Measurements from ENCODE around the gene RBM15B.

Gene RBM15B

GRCh38 chr3:51382947-51383578, 8.0 kb upstream of the RBM15B start:
- TF ChIP-seq POLR2AphosphoS5 (IDR thresholded peaks at IDR 0.05; ENCODE audit: low read depth, low read length) = no peak
- no peak for TF ChIP-seq REST (IDR thresholded peaks at IDR 0.05; ENCODE audit: insufficient read depth in 1 of 2, low read depth in 2 of 2, low read length in 2 of 2)
- no peak for TF ChIP-seq FOXP2 (optimal IDR thresholded peaks at IDR 0.05; ENCODE audit: borderline replicate concordance, extremely low read depth, extremely low read length, insufficient read depth)
- no peak for TF ChIP-seq SIN3A (IDR thresholded peaks at IDR 0.05; ENCODE audit: borderline replicate concordance, insufficient read depth, low read length)
- TF ChIP-seq TAF1 (IDR thresholded peaks at IDR 0.05; ENCODE audit: borderline replicate concordance, insufficient read depth, low read length) = no peak

- TF ChIP-seq TAF1 (IDR thresholded peaks at IDR 0.05; ENCODE audit: borderline replicate concordance, insufficient read depth, low read length) = no peak
- TF ChIP-seq POLR2AphosphoS5 (IDR thresholded peaks at IDR 0.05; ENCODE audit: low read depth, low read length) = no peak
- TF ChIP-seq REST (IDR thresholded peaks at IDR 0.05; ENCODE audit: insufficient read depth in 1 of 2, low read depth in 2 of 2, low read length in 2 of 2) = no peak
- TF ChIP-seq SIN3A (IDR thresholded peaks at IDR 0.05; ENCODE audit: borderline replicate concordance, insufficient read depth, low read length) = no peak
- no peak for TF ChIP-seq FOXP2 (optimal IDR thresholded peaks at IDR 0.05; ENCODE audit: borderline replicate concordance, extremely low read depth, extremely low read length, insufficient read depth)
Measured at GRCh38 chr3:51384055-51384725, 6.9 kb upstream of the RBM15B start.

- TF ChIP-seq REST (IDR thresholded peaks at IDR 0.05; ENCODE audit: insufficient read depth in 1 of 2, low read depth in 2 of 2, low read length in 2 of 2) (0 out of 4 replicates have a peak, but pooled peaks of 1 of the 2 experiments have one; percentile 31), FOXP2 (optimal IDR thresholded peaks at IDR 0.05; ENCODE audit: borderline replicate concordance, extremely low read depth, extremely low read length, insufficient read depth) (no peak), TAF1 (IDR thresholded peaks at IDR 0.05; ENCODE audit: borderline replicate concordance, insufficient read depth, low read length) (peak; percentile 83; the same call in 1 of the 2 replicates), SIN3A (IDR thresholded peaks at IDR 0.05; ENCODE audit: borderline replicate concordance, insufficient read depth, low read length) (no peak), POLR2AphosphoS5 (IDR thresholded peaks at IDR 0.05; ENCODE audit: low read depth, low read length) (peak; percentile 78)
Measured at GRCh38 chr3:51384726-51385473, 6.2 kb upstream of the RBM15B start, which contains the start of gene MANF. TSS of gene MANF (plus strand) at chr3:51385291. CDS start at chr3:51385343, 52 bp downstream.

DNA sequence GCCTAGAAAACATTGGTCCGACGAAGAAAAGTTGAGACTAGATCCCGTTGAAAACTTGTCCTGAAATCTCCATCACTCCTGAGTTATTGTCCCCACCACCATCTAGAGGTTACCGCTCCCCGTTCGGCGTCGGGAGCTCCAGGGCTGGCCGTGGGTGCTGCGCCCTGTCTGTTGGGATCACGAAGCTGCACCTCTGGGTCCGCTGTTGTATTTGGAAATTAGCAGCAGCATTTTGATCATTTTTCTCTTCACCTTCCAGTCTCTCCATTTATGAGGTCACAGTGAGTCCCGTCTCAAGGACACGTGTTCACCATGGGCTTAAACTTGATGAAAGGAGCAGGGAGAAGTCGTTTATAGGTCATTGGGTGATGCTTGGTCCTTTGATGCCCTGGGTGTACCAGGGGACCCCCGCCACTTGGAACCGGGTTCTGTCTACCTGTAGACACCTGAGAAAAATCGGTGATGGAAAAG, 5.4 kb upstream of the RBM15B start:
- TF ChIP-seq POLR2AphosphoS5 (IDR thresholded peaks at IDR 0.05; ENCODE audit: low read depth, low read length) = 0 out of 2 replicates have a peak, but pooled peaks have one; percentile 1
- TF ChIP-seq TAF1 (IDR thresholded peaks at IDR 0.05; ENCODE audit: borderline replicate concordance, insufficient read depth, low read length) = no peak

DNA sequence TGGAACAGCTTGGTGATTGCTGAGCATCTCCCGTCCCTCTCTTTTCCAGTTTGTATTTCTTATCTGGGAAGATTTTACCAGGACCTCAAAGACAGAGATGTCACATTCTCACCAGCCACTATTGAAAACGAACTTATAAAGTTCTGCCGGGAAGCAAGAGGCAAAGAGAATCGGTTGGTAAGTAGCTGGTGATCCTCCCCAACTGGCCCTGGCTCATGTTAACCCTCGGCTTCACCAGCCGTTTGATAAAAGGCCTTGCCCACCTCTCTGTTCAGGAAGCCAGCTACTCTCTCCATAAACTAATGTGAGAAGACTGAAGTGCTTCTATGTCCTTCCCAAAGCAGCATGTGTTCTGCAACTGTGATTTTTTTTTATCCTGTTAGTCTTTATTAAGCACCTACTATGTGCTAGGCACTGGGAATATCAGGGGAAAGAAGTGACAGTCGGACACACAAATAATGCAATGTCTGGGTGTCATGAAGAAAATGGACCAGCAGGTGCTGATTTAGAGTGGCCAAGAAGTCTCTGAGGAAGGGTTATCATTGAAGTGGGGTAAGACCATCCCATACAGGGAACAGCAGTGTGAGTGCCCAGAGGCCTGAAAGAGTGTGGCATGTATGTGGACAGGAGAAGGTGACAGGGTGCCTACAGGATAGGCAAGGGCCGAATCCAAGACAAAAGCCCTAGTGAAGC, 4.8 kb upstream of the RBM15B start:
- TF ChIP-seq REST (IDR thresholded peaks at IDR 0.05; ENCODE audit: insufficient read depth in 1 of 2, low read depth in 2 of 2, low read length in 2 of 2) (no peak), SIN3A (IDR thresholded peaks at IDR 0.05; ENCODE audit: borderline replicate concordance, insufficient read depth, low read length) (no peak), POLR2AphosphoS5 (IDR thresholded peaks at IDR 0.05; ENCODE audit: low read depth, low read length) (no peak), TAF1 (IDR thresholded peaks at IDR 0.05; ENCODE audit: borderline replicate concordance, insufficient read depth, low read length) (no peak), FOXP2 (optimal IDR thresholded peaks at IDR 0.05; ENCODE audit: borderline replicate concordance, extremely low read depth, extremely low read length, insufficient read depth) (no peak)
